Gastrocnemius medialis (tissue), 4 donors: ENCODE data around the gene BICDL2.

Source experiments
- CTCF ChIP-seq, 5 experiments: fragments of 450-650 bp in 3 of 5; fragments of 200-600 bp in 2 of 5; sonication (generic) in 2 of 5; IDR thresholded peaks in 4 of 5; conservative IDR thresholded peaks in 1 of 5; 1 replicate in 4 of 5; 2 replicates in 1 of 5; pipeline ENCODE4 v1.5.1; 2016 to 2019; ENCODE audit warnings: antibody characterized with exemption in 5 of 5, mild to moderate bottlenecking in 3 of 5, moderate library complexity in 3 of 5
- POLR2A ChIP-seq, 2 donors: fragments of 450-650 bp; IDR thresholded peaks; one replicate each; pipeline ENCODE4 v1.6.1; 2017; ENCODE audit warnings: antibody characterized with exemption in 2 of 2, mild to moderate bottlenecking in 2 of 2, moderate library complexity in 2 of 2

- TF ChIP-seq POLR2A (IDR thresholded peaks at IDR 0.05), result no peak
- no peak for TF ChIP-seq CTCF (IDR thresholded peaks at IDR 0.05 in 4 of 5, conservative IDR thresholded peaks at IDR 0.05 in 1 of 5)
Measured at GRCh38 chr16:3032624-3033023, 4.1 kb downstream of the BICDL2 start.
